Type B pancreatic cell (in vitro differentiated cells): Measurements from ENCODE around the gene SLC39A13. TPM values are rescaled to one million over a fixed set of nuclear protein-coding genes. Genes with fewer than 3 reads are reported as not detected.

Source experiments
- DNase-seq: peaks from one replicate; pipeline ENCODE4 v3.0.0; 2021; ENCODE audit warnings: mixed read lengths; ENCODE audit not compliant: unreplicated experiment; ENCODE audit errors: extremely low spot score
- H3K27ac Mint-ChIP-seq: 2 replicates; pipeline ENCODE4 v1.8.0; 2021; ENCODE audit warnings: mild to moderate bottlenecking, mixed read lengths
- H3K27me3 Mint-ChIP-seq: 2 replicates; pipeline ENCODE4 v1.8.0; 2021; ENCODE audit warnings: mixed read lengths
- H3K36me3 Mint-ChIP-seq: 2 replicates; pipeline ENCODE4 v1.8.0; 2021; ENCODE audit warnings: mixed read lengths
- H3K4me1 Mint-ChIP-seq: one replicate; pipeline ENCODE4 v1.8.0; 2021; ENCODE audit warnings: mixed read lengths; ENCODE audit not compliant: unreplicated experiment
- H3K4me3 Mint-ChIP-seq: 2 replicates; pipeline ENCODE4 v1.8.0; 2021; ENCODE audit warnings: mild to moderate bottlenecking, mixed read lengths
- H3K9me3 Mint-ChIP-seq: 2 replicates; pipeline ENCODE4 v1.8.0; 2021; ENCODE audit warnings: mixed read lengths
- total RNA-seq: library from RNA; stranded (reverse); gene quantifications from 2 replicates; pipeline ENCODE4 v1.2.1, GENCODE V29; 2021; ENCODE audit warnings: low replicate concordance
- TF ChIP-seq, protein P1 (sequence below): fragments of 200-600 bp; sonication (generic); conservative IDR thresholded peaks from 2 replicates; pipeline ENCODE4 v1.5.0; 2021; ENCODE audit warnings: antibody characterized with exemption, mild to moderate bottlenecking

The SLC39A13 gene
- total RNA-seq, 1 donor from 2014 or later, result 44.8 TPM

DNA sequence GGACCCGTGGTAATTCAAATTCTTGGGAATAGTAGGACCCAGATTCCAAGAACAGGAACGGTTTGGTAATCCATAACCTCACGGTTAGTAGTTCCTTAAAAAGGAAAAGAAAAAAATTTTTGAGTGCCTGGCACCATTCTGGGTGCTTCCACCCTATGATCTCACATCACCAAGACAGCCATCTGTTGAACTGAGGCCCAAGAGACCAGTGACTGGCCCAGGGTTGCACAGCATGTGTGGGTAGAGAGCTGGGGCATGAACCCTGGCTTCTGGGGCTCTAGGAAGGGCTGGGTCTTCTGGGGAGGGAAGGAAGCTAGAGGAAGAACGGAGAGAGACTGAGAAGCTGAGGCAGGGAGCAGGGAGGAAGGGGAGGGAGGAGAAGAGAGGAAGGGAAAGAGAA is 25.3 kb upstream of the SLC39A13 start:
- no peaks in the 10 kb centered on the region for H3K9me3 Mint-ChIP-seq
- no peaks in the 10 kb centered on the region for H3K27me3 Mint-ChIP-seq

DNA sequence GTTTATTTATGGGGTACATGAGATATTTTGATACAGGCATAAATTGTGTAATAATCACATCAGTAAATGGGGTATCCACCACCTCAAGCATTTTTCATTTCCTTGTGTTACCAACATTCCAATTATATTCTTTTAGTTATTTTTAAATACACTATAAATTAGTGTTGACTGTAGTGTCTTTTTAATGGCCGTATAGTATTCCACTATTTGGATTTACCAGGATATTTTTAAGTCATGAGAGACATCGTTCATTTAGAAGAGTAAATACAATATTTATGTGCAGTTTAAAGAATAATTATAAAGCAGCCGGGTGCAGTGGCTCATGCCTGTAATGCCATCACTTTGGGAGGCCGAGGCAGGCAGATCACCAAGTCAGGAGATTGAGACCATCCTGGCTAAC is 23.9 kb upstream of the SLC39A13 start:
- Mint-ChIP-seq H3K36me3 (no peaks in the 10 kb centered on the region), H3K4me3 (no peak overlapping the region), H3K27me3 (no peaks in the 10 kb centered on the region), H3K9me3 (no peaks in the 10 kb centered on the region), H3K27ac (no peak overlapping the region), H3K4me1 (no peaks in the 10 kb centered on the region)
- DNase-seq, result no peak
- TF ChIP-seq, protein P1, sequence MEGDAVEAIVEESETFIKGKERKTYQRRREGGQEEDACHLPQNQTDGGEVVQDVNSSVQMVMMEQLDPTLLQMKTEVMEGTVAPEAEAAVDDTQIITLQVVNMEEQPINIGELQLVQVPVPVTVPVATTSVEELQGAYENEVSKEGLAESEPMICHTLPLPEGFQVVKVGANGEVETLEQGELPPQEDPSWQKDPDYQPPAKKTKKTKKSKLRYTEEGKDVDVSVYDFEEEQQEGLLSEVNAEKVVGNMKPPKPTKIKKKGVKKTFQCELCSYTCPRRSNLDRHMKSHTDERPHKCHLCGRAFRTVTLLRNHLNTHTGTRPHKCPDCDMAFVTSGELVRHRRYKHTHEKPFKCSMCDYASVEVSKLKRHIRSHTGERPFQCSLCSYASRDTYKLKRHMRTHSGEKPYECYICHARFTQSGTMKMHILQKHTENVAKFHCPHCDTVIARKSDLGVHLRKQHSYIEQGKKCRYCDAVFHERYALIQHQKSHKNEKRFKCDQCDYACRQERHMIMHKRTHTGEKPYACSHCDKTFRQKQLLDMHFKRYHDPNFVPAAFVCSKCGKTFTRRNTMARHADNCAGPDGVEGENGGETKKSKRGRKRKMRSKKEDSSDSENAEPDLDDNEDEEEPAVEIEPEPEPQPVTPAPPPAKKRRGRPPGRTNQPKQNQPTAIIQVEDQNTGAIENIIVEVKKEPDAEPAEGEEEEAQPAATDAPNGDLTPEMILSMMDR, result no peak

More for the DNA sequence above, 25.3 kb upstream of the SLC39A13 start:
- TF ChIP-seq, protein P1, result no peak
- Mint-ChIP-seq H3K4me3 (no peak overlapping the region), H3K36me3 (no peaks in the 10 kb centered on the region), H3K27ac (no peak overlapping the region), H3K4me1 (no peaks in the 10 kb centered on the region)
- no peak for DNase-seq

- H3K9me3 Mint-ChIP-seq, result no peaks in the 10 kb centered on the region
- no peak overlapping the region for H3K27ac Mint-ChIP-seq
- TF ChIP-seq, protein P1, result no peak
- no peak for DNase-seq
- H3K36me3 Mint-ChIP-seq, result no peaks in the 10 kb centered on the region
- no peaks in the 10 kb centered on the region for H3K4me1 Mint-ChIP-seq
- H3K4me3 Mint-ChIP-seq, result no peak overlapping the region
- no peaks in the 10 kb centered on the region for H3K27me3 Mint-ChIP-seq
Measured at GRCh38 chr11:47387944-47388696, 20.3 kb upstream of the SLC39A13 start.

DNA sequence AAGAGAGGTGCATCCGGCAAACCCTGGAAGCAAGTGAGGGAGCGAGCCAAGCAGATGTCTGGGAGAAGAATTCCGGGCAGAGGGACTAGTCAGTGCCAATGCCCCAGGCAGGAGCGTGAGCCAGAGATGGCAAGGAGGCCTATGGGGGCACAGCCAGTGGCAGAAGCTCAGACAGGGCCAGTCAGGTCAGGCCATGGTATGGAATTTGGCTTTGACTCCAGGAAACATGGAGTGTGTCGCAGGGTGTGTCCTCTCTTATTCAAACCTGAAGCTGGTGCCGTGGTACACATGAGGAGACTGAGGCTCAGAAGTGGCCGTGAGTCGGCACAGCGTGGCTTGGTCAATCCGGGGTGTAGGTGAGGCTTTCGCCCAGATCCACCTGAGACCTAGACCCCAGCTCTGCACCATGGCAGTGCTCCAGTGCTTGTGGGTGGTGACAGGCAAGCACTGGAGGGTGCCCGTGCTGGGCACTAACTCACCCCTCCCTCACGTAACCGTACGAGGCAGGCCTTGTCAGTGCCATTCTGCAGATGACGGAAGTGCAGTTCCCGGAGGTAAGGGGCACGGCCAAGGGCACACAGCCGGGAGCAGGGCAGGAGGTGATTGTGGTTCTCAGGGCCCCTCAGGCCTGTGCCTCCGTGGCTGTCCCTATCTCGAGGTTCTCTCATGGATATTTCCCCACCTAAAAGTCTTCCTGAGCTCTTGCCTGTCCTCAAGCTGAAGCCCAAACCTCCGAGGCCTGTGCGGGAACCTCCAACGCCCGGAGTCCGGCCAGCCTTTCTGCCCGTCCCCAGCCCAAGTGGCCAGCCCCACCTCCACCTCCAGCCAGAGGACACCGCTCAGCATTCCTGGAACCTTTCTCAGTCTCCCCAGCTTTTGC is 19.5 kb upstream of the SLC39A13 start:
- no peaks in the 10 kb centered on the region for H3K4me1 Mint-ChIP-seq
- H3K4me3 Mint-ChIP-seq, result no peak overlapping the region
- H3K27ac Mint-ChIP-seq, result no peak overlapping the region
- H3K27me3 Mint-ChIP-seq, result no peaks in the 10 kb centered on the region
- TF ChIP-seq, protein P1, result no peak
- no peaks in the 10 kb centered on the region for H3K36me3 Mint-ChIP-seq
- no peaks in the 10 kb centered on the region for H3K9me3 Mint-ChIP-seq
- DNase-seq, result no peak

GRCh38 chr11:47389577-47390421 is 18.6 kb upstream of the SLC39A13 start:
- TF ChIP-seq, protein P1, result no peak
- Mint-ChIP-seq H3K27me3 (no peaks in the 10 kb centered on the region), H3K27ac (peak overlapping the region; percentile 23), H3K4me3 (no peak overlapping the region), H3K4me1 (no peaks in the 10 kb centered on the region), H3K9me3 (no peaks in the 10 kb centered on the region), H3K36me3 (no peaks in the 10 kb centered on the region)
- no peak for DNase-seq
